GM12892 (cell line): ENCODE data around the gene CRTAC1.

Experiments used
- POLR2A ChIP-seq: IDR thresholded peaks from 2 replicates; pipeline ENCODE4 v1.6.1; 2011; ENCODE audit warnings: low read depth, low read length, control low read depth
- POLR2AphosphoS5 ChIP-seq: IDR thresholded peaks from 2 replicates; pipeline ENCODE4 v1.6.1; 2011; ENCODE audit warnings: low read depth, low read length, control low read depth
- TAF1 ChIP-seq: IDR thresholded peaks from 2 replicates; pipeline ENCODE4 v1.6.1; 2011; ENCODE audit warnings: low read depth, mild to moderate bottlenecking, control low read depth, low read length, borderline replicate concordance

GRCh38 chr10:97868134-97868685, 162.2 kb downstream of the CRTAC1 start:
- no peak for TF ChIP-seq POLR2A
- TF ChIP-seq POLR2AphosphoS5 = no peak
- no peak for TF ChIP-seq TAF1
